Umbilical cord (tissue), 2 donors: Measurements from ENCODE around the gene TMCO6. TPM values are rescaled to one million over a fixed set of nuclear protein-coding genes. Genes with fewer than 3 reads are reported as not detected.
A peak's percentile ranks its signal among the peaks of the same experiment; 100 is the strongest.

Experiments
- DNase-seq: peaks from one replicate; pipeline ENCODE4 v3.0.0-alpha.2; 2015; ENCODE audit warnings: low spot score
- total RNA-seq: library from RNA; depleted of rRNA; stranded (reverse); fragments of >200 nt; gene quantifications from one replicate; pipeline ENCODE4 v1.2.3, GENCODE V29; 2014; ENCODE audit warnings: low replicate concordance; ENCODE audit not compliant: insufficient read depth

TMCO6 gene
- total RNA-seq, 1 donor from 2014 or later, result 7.5 TPM

- peak; percentile 7 for DNase-seq
These were observed 33.4 kb downstream of the TMCO6 start for GRCh38 chr5:140672455-140673186.

- no peak for DNase-seq
These were observed 34.1 kb downstream of the TMCO6 start, which contains the start of gene DND1 for GRCh38 chr5:140673187-140673976. DND1 (minus strand) TSS chr5:140673576; CDS start chr5:140673542, 34 bp downstream.

- DNase-seq, result no peak
These were observed 35.0 kb downstream of the TMCO6 start for GRCh38 chr5:140674211-140674610.

GRCh38 chr5:140674629-140675028 is 35.4 kb downstream of the TMCO6 start:
- DNase-seq, result no peak

GRCh38 chr5:140677947-140678346 is 38.7 kb downstream of the TMCO6 start:
- no peak for DNase-seq

- DNase-seq, result no peak
These were observed 39.7 kb downstream of the TMCO6 start for GRCh38 chr5:140678993-140679392.

GRCh38 chr5:140690376-140690932 is 51.2 kb downstream of the TMCO6 start:
- no peak for DNase-seq

GRCh38 chr5:140690941-140691924 is 52.0 kb downstream of the TMCO6 start, which contains the start of the genes HARS1 and HARS2:
HARS1 (minus strand) TSS chr5:140691370; CDS start chr5:140691304, 66 bp downstream.
HARS2 (plus strand) TSS chr5:140691455; CDS start chr5:140691649, 194 bp downstream.
- peak; percentile 95 for DNase-seq

GRCh38 chr5:140694276-140694675 is 55.0 kb downstream of the TMCO6 start:
- DNase-seq, result peak; percentile 16

Other genes starting within 250 kb of the TMCO6 start
- gene ANKHD1, start 237.6 kb upstream of the TMCO6 start, total RNA-seq, result 104 TPM
- gene EIF4EBP3, start 91.8 kb upstream of the TMCO6 start, total RNA-seq, result not detected
- gene SRA1, start 82.0 kb upstream of the TMCO6 start, total RNA-seq, result 12.0 TPM
- 21.9 TPM for gene APBB3, start 74.9 kb upstream of the TMCO6 start, total RNA-seq
- 12.3 TPM for gene SLC35A4, start 74.6 kb upstream of the TMCO6 start, total RNA-seq
- gene CD14, start 6.3 kb upstream of the TMCO6 start, total RNA-seq, result 66.7 TPM
- 32.7 TPM for gene NDUFA2, start 8.2 kb downstream of the TMCO6 start, total RNA-seq
- 124 TPM for gene IK, start 8.4 kb downstream of the TMCO6 start, total RNA-seq
- gene WDR55, start 25.5 kb downstream of the TMCO6 start, total RNA-seq, result 19.0 TPM
- 0.96 TPM for gene DND1, start 34.1 kb downstream of the TMCO6 start, total RNA-seq
- gene HARS1, start 51.9 kb downstream of the TMCO6 start, total RNA-seq, result 31.1 TPM
- gene HARS2, start 52.0 kb downstream of the TMCO6 start, total RNA-seq, result 20.0 TPM
- 35.4 TPM for gene ZMAT2, start 61.0 kb downstream of the TMCO6 start, total RNA-seq
- 5.3 TPM for gene PCDHA1, start 146.7 kb downstream of the TMCO6 start, total RNA-seq
- 3.4 TPM for gene PCDHA2, start 155.4 kb downstream of the TMCO6 start, total RNA-seq
- 4.3 TPM for gene PCDHA3, start 161.6 kb downstream of the TMCO6 start, total RNA-seq
- 1.9 TPM for gene PCDHA4, start 167.6 kb downstream of the TMCO6 start, total RNA-seq
- gene PCDHA5, start 182.2 kb downstream of the TMCO6 start, total RNA-seq, result 8.4 TPM
- gene PCDHA6, start 188.5 kb downstream of the TMCO6 start, total RNA-seq, result 3.1 TPM
- 3.9 TPM for gene PCDHA7, start 194.8 kb downstream of the TMCO6 start, total RNA-seq
- 6.0 TPM for gene PCDHA8, start 201.7 kb downstream of the TMCO6 start, total RNA-seq
- gene PCDHA9, start 208.9 kb downstream of the TMCO6 start, total RNA-seq, result 0.96 TPM
- 2.6 TPM for gene PCDHA10, start 216.4 kb downstream of the TMCO6 start, total RNA-seq
- gene PCDHA11, start 229.5 kb downstream of the TMCO6 start, total RNA-seq, result 1.2 TPM
- gene PCDHA12, start 235.9 kb downstream of the TMCO6 start, total RNA-seq, result 2.9 TPM
- gene PCDHA13, start 242.7 kb downstream of the TMCO6 start, total RNA-seq, result 2.6 TPM